ENCODE results near the gene GPBP1.

- TF ChIP-seq EZH2phosphoT487 (IDR thresholded peaks at IDR 0.05; ENCODE audit: borderline replicate concordance, low read depth, low read length) (no peak), CTCF (conservative IDR thresholded peaks at IDR 0.05; ENCODE audit: low read length) (no peak)
Observed at GRCh38 chr5:57299986-57300385, 126.1 kb downstream of the GPBP1 start.
